Upper lobe of right lung (tissue), 1 donor: ENCODE results near the gene SEL1L3. TPM values are rescaled to one million over a fixed set of nuclear protein-coding genes. Genes with fewer than 3 reads are reported as not detected.

ENCODE experiments used
- ATAC-seq: fragments of 200-7000 bp; cut with Tn5 transposase; one replicate; pipeline ENCODE4 v1.9.1; 2020; ENCODE audit warnings: mild to moderate bottlenecking, moderate library complexity
- DNase-seq: peaks from one replicate; pipeline ENCODE4 v3.0.0-alpha.2; 2020
- H3K27ac ChIP-seq: fragments of 200-600 bp; one replicate; pipeline ENCODE4 v1.8.0; 2022
- H3K27me3 ChIP-seq: fragments of 200-600 bp; one replicate; pipeline ENCODE4 v1.8.0; 2022; ENCODE audit warnings: mild to moderate bottlenecking
- H3K36me3 ChIP-seq: fragments of 200-600 bp; one replicate; pipeline ENCODE4 v1.8.0; 2022
- H3K4me1 ChIP-seq: fragments of 200-600 bp; one replicate; pipeline ENCODE4 v1.8.0; 2022
- H3K4me3 ChIP-seq: fragments of 200-600 bp; one replicate; pipeline ENCODE4 v1.8.0; 2022; ENCODE audit warnings: mild to moderate bottlenecking
- H3K9me3 ChIP-seq: fragments of 200-600 bp; one replicate; pipeline ENCODE4 v1.8.0; 2022
- CTCF ChIP-seq: fragments of 200-600 bp; IDR thresholded peaks from one replicate; pipeline ENCODE4 v1.8.0; 2022; ENCODE audit warnings: antibody characterized with exemption
- intact Hi-C: fragments of 100-400 bp; cut with DNase I; formaldehyde crosslinking; loops from one replicate; pipeline ENCODE4 v1.11.0; 2022
- total RNA-seq: library from RNA; stranded (reverse); fragmentation: NEBNext Ultra II Directional; extraction: Animal tissue kit (Norgen Biotek cat#: 25700); gene quantifications from one replicate; pipeline ENCODE4 v1.2.1, GENCODE V29; 2021
- donor health status: DM: no; HTN: yes; CAD: no; lungs with severe emphysema.

The SEL1L3 gene
- total RNA-seq, 1 donor from 2014 or later: 69.2 TPM

GRCh38 chr4:25775166-25775565 lies 87.6 kb downstream of the SEL1L3 start:
- no peak overlapping the region for H3K27ac ChIP-seq
- no peak overlapping the region for H3K4me3 ChIP-seq
- intact Hi-C loops: no loop called here
- ATAC-seq: no peak
- no peak for TF ChIP-seq CTCF
- H3K9me3 ChIP-seq: no peaks in the 10 kb centered on the region
- peaks cover 4% of the 10 kb centered on the region for H3K4me1 ChIP-seq
- H3K36me3 ChIP-seq: peaks cover 26% of the 10 kb centered on the region
- no peak for DNase-seq
- H3K27me3 ChIP-seq: no peaks in the 10 kb centered on the region

GRCh38 chr4:25773358-25773757 lies 89.4 kb downstream of the SEL1L3 start:
- intact Hi-C loops: no loop called here
- H3K4me3 ChIP-seq: no peak overlapping the region
- no peaks in the 10 kb centered on the region for H3K9me3 ChIP-seq
- peaks cover 9% of the 10 kb centered on the region for H3K36me3 ChIP-seq
- DNase-seq (no peak), ATAC-seq (no peak)
- no peak for TF ChIP-seq CTCF
- H3K4me1 ChIP-seq: peaks cover 4% of the 10 kb centered on the region
- no peaks in the 10 kb centered on the region for H3K27me3 ChIP-seq
- no peak overlapping the region for H3K27ac ChIP-seq

GRCh38 chr4:25771672-25772071 lies 91.1 kb downstream of the SEL1L3 start:
- no peak for TF ChIP-seq CTCF
- no peak for DNase-seq

DNA sequence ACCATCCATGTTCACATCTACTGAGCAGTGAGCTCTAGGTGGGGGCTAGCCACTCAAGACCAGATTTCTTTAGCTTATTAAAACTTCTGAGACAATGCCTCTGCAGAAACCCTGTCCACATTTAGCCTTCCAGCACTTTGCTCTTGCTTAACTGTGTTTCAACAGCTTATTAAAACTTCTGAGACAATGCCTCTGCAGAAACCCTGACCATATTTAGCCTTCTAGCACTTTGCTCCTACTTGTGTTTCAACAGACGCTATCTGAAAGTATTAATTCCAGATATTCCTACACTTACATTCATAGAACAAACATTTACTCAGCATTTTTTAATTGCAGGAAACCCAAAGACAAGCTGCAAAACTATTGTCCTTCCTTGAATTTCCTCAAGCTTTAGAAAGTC lies 91.9 kb downstream of the SEL1L3 start:
- intact Hi-C loops: no loop called here

More at GRCh38 chr4:25771672-25772071, 91.1 kb downstream of the SEL1L3 start:
- peaks cover 11% of the 10 kb centered on the region for H3K36me3 ChIP-seq
- intact Hi-C loops: no loop called here
- no peaks in the 10 kb centered on the region for H3K27me3 ChIP-seq
- H3K9me3 ChIP-seq: no peaks in the 10 kb centered on the region
- no peak overlapping the region for H3K4me3 ChIP-seq
- ATAC-seq: no peak
- H3K27ac ChIP-seq: no peak overlapping the region
- peaks cover 4% of the 10 kb centered on the region for H3K4me1 ChIP-seq

DNA sequence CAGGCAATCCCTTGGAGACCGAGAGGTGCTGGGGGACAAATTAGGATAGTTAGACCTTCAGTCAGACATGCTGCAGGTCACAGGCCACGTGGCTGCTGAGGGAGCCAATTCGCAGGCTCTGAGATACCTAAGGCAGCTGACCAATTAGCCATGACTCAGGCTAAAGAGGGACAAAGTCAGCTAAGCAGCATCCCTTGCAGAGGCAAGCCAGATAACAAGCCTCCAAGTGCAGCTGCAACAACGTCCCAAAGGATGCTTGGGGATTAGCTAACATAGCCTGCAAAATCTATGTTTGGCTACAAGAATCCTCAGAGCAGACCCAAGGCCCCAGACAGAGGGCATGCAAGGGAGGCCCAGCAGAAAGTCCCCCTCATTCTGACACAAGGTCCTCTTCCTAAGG lies 93.5 kb downstream of the SEL1L3 start:
- TF ChIP-seq CTCF: no peak
- Histone ChIP-seq H3K36me3 (peaks cover 25% of the 10 kb centered on the region), H3K9me3 (no peaks in the 10 kb centered on the region), H3K4me3 (no peak overlapping the region), H3K27ac (no peak overlapping the region), H3K27me3 (no peaks in the 10 kb centered on the region), H3K4me1 (peaks cover 4% of the 10 kb centered on the region)
- DNase-seq (no peak), ATAC-seq (no peak)
- intact Hi-C loops: no loop called here

More for the DNA sequence above, 91.9 kb downstream of the SEL1L3 start:
- Histone ChIP-seq H3K36me3 (peaks cover 18% of the 10 kb centered on the region), H3K4me1 (peaks cover 4% of the 10 kb centered on the region), H3K27ac (no peak overlapping the region), H3K27me3 (no peaks in the 10 kb centered on the region), H3K4me3 (no peak overlapping the region), H3K9me3 (no peaks in the 10 kb centered on the region)
- DNase-seq (no peak), ATAC-seq (peak; percentile 59)
- TF ChIP-seq CTCF: no peak
